SIG-M5 treated with dmso at 0.1 percent for 504 hours (cell line): ENCODE measurements around the gene AREL1.

Experiments used
- DNase-seq: peaks from one replicate; lab custom pipeline; 2025; ENCODE audit not compliant: unreplicated experiment; lab: John Stamatoyannopoulos, UW

AREL1 gene

GRCh38 chr14:74697976-74698375 is 14.9 kb downstream of the AREL1 start:
- DNase-seq, result no peak

- DNase-seq, result no peak
Observed at GRCh38 chr14:74697543-74697942, 15.3 kb downstream of the AREL1 start.

- no peak for DNase-seq
Observed at GRCh38 chr14:74697011-74697410, 15.9 kb downstream of the AREL1 start.

GRCh38 chr14:74695406-74695805 is 17.5 kb downstream of the AREL1 start:
- no peak for DNase-seq

GRCh38 chr14:74693191-74693590 is 19.7 kb downstream of the AREL1 start:
- no peak for DNase-seq

- no peak for DNase-seq
Observed at GRCh38 chr14:74691456-74691855, 21.4 kb downstream of the AREL1 start.

GRCh38 chr14:74685921-74686678 is 26.8 kb downstream of the AREL1 start:
- no peak for DNase-seq

GRCh38 chr14:74685056-74685455 is 27.8 kb downstream of the AREL1 start:
- DNase-seq, result peak; percentile 36

- peak; percentile 89 for DNase-seq
Observed at GRCh38 chr14:74684434-74684833, 28.4 kb downstream of the AREL1 start.

GRCh38 chr14:74683406-74683805 is 29.5 kb downstream of the AREL1 start:
- DNase-seq, result no peak

- no peak for DNase-seq
Observed at GRCh38 chr14:74682169-74682952, 30.5 kb downstream of the AREL1 start.

GRCh38 chr14:74675219-74675618 is 37.7 kb downstream of the AREL1 start:
- no peak for DNase-seq

GRCh38 chr14:74673768-74674167 is 39.1 kb downstream of the AREL1 start:
- DNase-seq, result no peak

- no peak for DNase-seq
Observed at GRCh38 chr14:74671789-74672188, 41.1 kb downstream of the AREL1 start.

- DNase-seq, result no peak
Observed at GRCh38 chr14:74670726-74671411, 42.0 kb downstream of the AREL1 start.

- no peak for DNase-seq
Observed at GRCh38 chr14:74669846-74670245, 43.0 kb downstream of the AREL1 start.

- no peak for DNase-seq
Observed at GRCh38 chr14:74669256-74669655, 43.6 kb downstream of the AREL1 start.

GRCh38 chr14:74667758-74668157 is 45.1 kb downstream of the AREL1 start:
- DNase-seq, result no peak

GRCh38 chr14:74664717-74665116 is 48.2 kb downstream of the AREL1 start:
- DNase-seq, result no peak

- no peak for DNase-seq
Observed at GRCh38 chr14:74663884-74664283, 49.0 kb downstream of the AREL1 start.

- DNase-seq, result no peak
Observed at GRCh38 chr14:74661726-74662450, 51.0 kb downstream of the AREL1 start.
